Esophagus squamous epithelium (tissue), 4 donors: Measurements from ENCODE around the gene TEX48.

Experiments
- CTCF ChIP-seq, 6 experiments: fragments of 450-650 bp in 4 of 6; fragments of 200-600 bp in 2 of 6; sonication (generic) in 2 of 6; IDR thresholded peaks; one replicate each; pipeline ENCODE4 v1.5.1; 2016 to 2019; ENCODE audit warnings: antibody characterized with exemption in 6 of 6, mild to moderate bottlenecking in 4 of 6, moderate library complexity in 4 of 6
- POLR2A ChIP-seq, 4 donors: fragments of 450-650 bp; IDR thresholded peaks; one replicate each; pipeline ENCODE4 v1.6.1; 2017; ENCODE audit warnings: antibody characterized with exemption in 4 of 4, mild to moderate bottlenecking in 4 of 4, moderate library complexity in 3 of 4

GRCh38 chr9:114718801-114719221 is 36.8 kb upstream of the TEX48 start:
- TF ChIP-seq CTCF (IDR thresholded peaks at IDR 0.05) (no peak), POLR2A (IDR thresholded peaks at IDR 0.05) (no peak)
